Activated CD4-positive, alpha-beta memory T cell treated with anti-CD3 and anti-CD28 coated beads for 36 hours (primary cell): ENCODE results near the gene PDIA6. TPM values are rescaled to one million over a fixed set of nuclear protein-coding genes. Genes with fewer than 3 reads are reported as not detected.

Experiments
- CTCF ChIA-PET: fragments of 350-600 bp; sonication (Branson Sonifier 250); formaldehyde crosslinking; loops from one replicate; lab custom pipeline; 2021; ENCODE audit warnings: antibody characterized with exemption, inconsistent platforms; lab: Charles Lee
- POLR2A ChIA-PET: fragments of 350-600 bp; sonication (Branson Sonifier 250); formaldehyde crosslinking; loops from one replicate; lab custom pipeline; 2021; ENCODE audit warnings: antibody characterized with exemption; lab: Charles Lee
- DNase-seq: peaks from one replicate; pipeline ENCODE4 v3.0.0-alpha.2; 2020
- H3K27ac Mint-ChIP-seq: one replicate; pipeline ENCODE4 v1.8.0; 2021; ENCODE audit warnings: mixed read lengths
- H3K27me3 Mint-ChIP-seq: one replicate; pipeline ENCODE4 v1.8.0; 2021; ENCODE audit warnings: mixed read lengths
- H3K36me3 Mint-ChIP-seq: one replicate; pipeline ENCODE4 v1.8.0; 2021; ENCODE audit warnings: mixed read lengths
- H3K4me1 Mint-ChIP-seq: one replicate; pipeline ENCODE4 v1.8.0; 2021; ENCODE audit warnings: low read depth, mixed read lengths
- H3K4me3 Mint-ChIP-seq: one replicate; pipeline ENCODE4 v1.8.0; 2021; ENCODE audit warnings: mild to moderate bottlenecking, mixed read lengths
- H3K9me3 Mint-ChIP-seq: one replicate; pipeline ENCODE4 v1.8.0; 2021; ENCODE audit warnings: mixed read lengths
- intact Hi-C: fragments of 100-400 bp; cut with micrococcal nuclease; formaldehyde crosslinking; loops from one replicate; pipeline ENCODE4 v1.15.1; 2023
- total RNA-seq, 2 experiments: library from RNA; stranded (reverse); gene quantifications; one replicate each; pipeline ENCODE4 v1.2.3, GENCODE V29; 2021

PDIA6 gene
- total RNA-seq, 2 experiments from 2014 or later: 176 to 181 TPM

GRCh38 chr2:10777111-10777841, 35.3 kb downstream of the PDIA6 start:
- DNase-seq: no peak
- intact Hi-C loops: no loop called here
- H3K27ac Mint-ChIP-seq: no peak overlapping the region
- H3K36me3 Mint-ChIP-seq: peaks cover 13% of the 10 kb centered on the region
- no peak overlapping the region for H3K4me3 Mint-ChIP-seq
- H3K27me3 Mint-ChIP-seq: no peaks in the 10 kb centered on the region
- CTCF ChIA-PET: interaction anchor here (0.6 kb wide), 1 partner anchor 422 kb away, joined by 3 read pairs; no protein-coding TSS in a partner anchor
- H3K9me3 Mint-ChIP-seq: no peaks in the 10 kb centered on the region
- H3K4me1 Mint-ChIP-seq: no peaks in the 10 kb centered on the region
- POLR2A ChIA-PET: no interaction called here

- POLR2A ChIA-PET: no interaction called here
- CTCF ChIA-PET: no interaction called here
- no peaks in the 10 kb centered on the region for H3K27me3 Mint-ChIP-seq
- no peak overlapping the region for H3K4me3 Mint-ChIP-seq
- intact Hi-C loops: no loop called here
- H3K36me3 Mint-ChIP-seq: peaks cover 8% of the 10 kb centered on the region
- no peaks in the 10 kb centered on the region for H3K9me3 Mint-ChIP-seq
- no peak overlapping the region for H3K27ac Mint-ChIP-seq
- H3K4me1 Mint-ChIP-seq: no peaks in the 10 kb centered on the region
- no peak for DNase-seq
Observed at GRCh38 chr2:10776231-10776977, 36.2 kb downstream of the PDIA6 start.

DNA sequence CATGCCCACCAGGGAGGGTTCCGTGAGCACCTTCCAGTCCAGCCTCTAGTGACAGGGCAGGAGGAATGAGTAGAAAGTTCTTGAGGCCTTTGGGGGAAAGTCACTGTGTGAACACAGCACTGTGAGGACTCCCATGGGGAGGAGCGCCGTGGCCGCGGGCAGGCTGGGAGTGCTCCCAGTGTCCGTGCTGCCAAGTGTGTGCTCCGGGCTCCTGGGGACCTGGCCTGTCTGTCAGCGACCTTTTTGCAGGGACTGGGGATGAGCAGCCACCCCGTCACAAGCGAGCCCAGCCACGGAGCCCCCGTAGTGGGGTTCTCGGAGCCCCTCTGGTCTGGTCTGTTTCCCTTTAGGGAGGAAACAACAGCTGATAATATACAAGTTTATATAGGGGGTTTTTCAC, 36.8 kb downstream of the PDIA6 start:
- H3K27me3 Mint-ChIP-seq: no peaks in the 10 kb centered on the region
- H3K36me3 Mint-ChIP-seq: peaks cover 7% of the 10 kb centered on the region
- no peak for DNase-seq
- H3K4me1 Mint-ChIP-seq: no peaks in the 10 kb centered on the region
- ChIA-PET POLR2A (no interaction called here), CTCF (no interaction called here)
- H3K4me3 Mint-ChIP-seq: no peak overlapping the region
- H3K9me3 Mint-ChIP-seq: no peaks in the 10 kb centered on the region
- intact Hi-C loops: no loop called here
- no peak overlapping the region for H3K27ac Mint-ChIP-seq

GRCh38 chr2:10775021-10775780, 37.4 kb downstream of the PDIA6 start:
- intact Hi-C loops: no loop called here
- CTCF ChIA-PET: interaction anchor here (0.6 kb wide), 1 partner anchor 703 kb away, joined by 3 read pairs; no protein-coding TSS in a partner anchor
- no peaks in the 10 kb centered on the region for H3K9me3 Mint-ChIP-seq
- H3K4me1 Mint-ChIP-seq: no peaks in the 10 kb centered on the region
- no peaks in the 10 kb centered on the region for H3K27me3 Mint-ChIP-seq
- peak overlapping the region; percentile 34 for H3K27ac Mint-ChIP-seq
- POLR2A ChIA-PET: no interaction called here
- peaks cover 5% of the 10 kb centered on the region for H3K36me3 Mint-ChIP-seq
- no peak overlapping the region for H3K4me3 Mint-ChIP-seq
- no peak for DNase-seq

DNA sequence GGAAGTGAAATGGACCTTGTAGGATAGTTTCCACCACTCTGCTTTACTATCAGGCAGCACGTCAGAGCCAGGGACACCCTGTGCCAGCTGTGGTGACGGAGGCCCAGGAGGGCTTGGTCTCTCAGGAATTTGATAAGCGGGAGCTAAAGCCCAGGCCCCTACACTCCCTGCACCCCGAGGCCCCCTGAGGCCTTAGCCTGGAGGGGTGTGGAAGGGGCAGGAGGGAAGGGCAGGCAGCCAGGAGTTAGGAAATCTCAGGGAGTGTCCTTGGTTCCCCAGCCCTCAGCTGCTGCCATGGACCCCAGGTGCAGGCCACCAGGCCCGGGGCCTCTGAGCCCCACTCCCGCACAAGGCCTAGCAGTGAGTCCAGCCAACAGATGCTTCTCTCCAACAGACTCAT, 38.2 kb downstream of the PDIA6 start:
- Mint-ChIP-seq H3K36me3 (no peaks in the 10 kb centered on the region), H3K4me1 (no peaks in the 10 kb centered on the region), H3K27me3 (no peaks in the 10 kb centered on the region), H3K9me3 (no peaks in the 10 kb centered on the region), H3K4me3 (no peak overlapping the region), H3K27ac (no peak overlapping the region)
- intact Hi-C loops: no loop called here
- no peak for DNase-seq
- POLR2A ChIA-PET: no interaction called here
- CTCF ChIA-PET: interaction anchor here (0.6 kb wide), 1 partner anchor 702 kb away, joined by 3 read pairs; no protein-coding TSS in a partner anchor

DNA sequence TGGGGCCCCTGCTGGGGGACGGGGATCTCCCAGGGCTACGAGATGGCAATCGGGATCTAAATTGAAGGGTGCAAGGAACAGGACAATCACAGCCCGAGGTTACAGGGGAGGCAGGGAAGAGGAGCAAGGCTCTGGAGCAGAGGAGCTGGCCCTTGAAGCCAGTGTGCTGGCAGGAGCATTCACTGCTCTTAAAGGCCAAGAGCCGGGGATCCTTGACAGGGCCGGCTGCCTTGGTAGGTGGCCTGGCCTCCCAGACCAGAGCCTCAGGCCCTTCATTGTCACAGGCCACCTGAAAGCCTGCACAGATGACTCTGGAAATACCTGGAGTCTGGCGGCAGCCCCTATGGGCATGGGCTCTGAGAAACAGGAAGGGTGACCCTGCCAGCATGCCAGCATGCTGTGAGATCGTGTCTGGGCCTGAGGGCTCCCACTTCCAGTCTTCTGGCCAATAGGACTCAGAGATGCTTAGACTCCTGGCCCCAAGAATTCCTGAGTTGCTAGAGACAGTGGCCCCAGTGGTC, 38.7 kb downstream of the PDIA6 start:
- Mint-ChIP-seq H3K36me3 (no peaks in the 10 kb centered on the region), H3K4me3 (no peak overlapping the region), H3K9me3 (no peaks in the 10 kb centered on the region), H3K4me1 (no peaks in the 10 kb centered on the region), H3K27ac (no peak overlapping the region), H3K27me3 (no peaks in the 10 kb centered on the region)
- ChIA-PET CTCF (no interaction called here), POLR2A (no interaction called here)
- intact Hi-C loops: no loop called here
- DNase-seq: no peak

DNA sequence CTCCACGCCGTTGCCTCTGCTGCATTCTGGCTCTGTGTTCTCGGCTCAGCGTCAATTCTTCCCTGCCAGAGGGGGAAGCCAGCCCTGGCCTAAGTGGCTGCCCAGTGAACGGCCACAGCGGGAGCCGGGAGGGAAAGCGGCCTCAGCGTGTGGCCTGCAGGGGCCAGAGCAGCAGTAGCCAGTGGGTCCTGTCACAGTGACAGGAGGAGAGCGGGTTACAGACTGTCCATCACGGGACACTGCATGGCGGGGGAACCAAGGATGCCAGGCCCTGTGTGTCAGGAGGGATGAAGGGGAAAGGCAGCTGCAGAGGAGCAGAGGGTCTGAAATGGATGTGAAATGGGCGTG, 39.7 kb downstream of the PDIA6 start:
- Mint-ChIP-seq H3K27ac (no peak overlapping the region), H3K9me3 (no peaks in the 10 kb centered on the region), H3K4me1 (no peaks in the 10 kb centered on the region), H3K4me3 (no peak overlapping the region), H3K36me3 (no peaks in the 10 kb centered on the region), H3K27me3 (no peaks in the 10 kb centered on the region)
- DNase-seq: no peak
- POLR2A ChIA-PET: no interaction called here
- intact Hi-C loops: no loop called here
- CTCF ChIA-PET: no interaction called here

DNA sequence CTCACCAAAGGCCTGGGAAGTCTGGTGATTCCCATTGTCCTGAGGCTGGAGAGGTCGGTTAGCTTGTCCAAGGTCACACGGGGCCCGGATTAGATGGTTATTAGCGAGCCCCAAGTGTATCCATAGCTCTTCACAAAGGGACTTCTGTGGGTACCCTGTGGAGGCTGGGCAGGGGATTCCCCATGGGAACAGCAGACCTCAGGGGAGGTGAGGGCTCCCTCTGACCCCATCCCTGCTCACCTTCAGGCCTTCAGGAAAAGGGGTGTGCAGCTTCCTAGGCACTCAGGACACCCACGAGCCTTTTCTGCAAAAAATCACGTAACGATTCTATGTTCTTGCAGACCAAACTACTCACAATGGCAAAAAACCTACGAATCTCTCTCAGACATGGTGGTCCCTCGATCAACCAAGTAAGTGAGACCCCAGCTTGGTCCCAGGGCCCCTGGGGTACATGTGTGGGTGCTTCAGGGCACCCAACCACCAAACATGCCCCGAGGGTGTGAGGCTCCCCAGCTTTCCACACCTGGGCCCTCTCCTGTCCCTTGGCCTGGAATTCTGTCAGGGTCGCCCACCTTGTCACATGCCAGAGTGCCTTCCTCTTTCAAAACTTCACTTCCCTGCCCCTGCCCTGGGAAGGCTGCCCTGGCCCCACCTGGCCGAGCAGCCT, 40.3 kb downstream of the PDIA6 start:
- CTCF ChIA-PET: no interaction called here

GRCh38 chr2:10771786-10772185, 40.8 kb downstream of the PDIA6 start:
- POLR2A ChIA-PET: no interaction called here
- CTCF ChIA-PET: no interaction called here
- intact Hi-C loops: no loop called here
- Mint-ChIP-seq H3K9me3 (no peaks in the 10 kb centered on the region), H3K36me3 (no peaks in the 10 kb centered on the region), H3K27ac (no peak overlapping the region), H3K4me1 (no peaks in the 10 kb centered on the region), H3K27me3 (no peaks in the 10 kb centered on the region), H3K4me3 (no peak overlapping the region)
- no peak for DNase-seq

More for the DNA sequence above, 40.3 kb downstream of the PDIA6 start:
- DNase-seq: no peak
- Mint-ChIP-seq H3K4me1 (no peaks in the 10 kb centered on the region), H3K36me3 (no peaks in the 10 kb centered on the region), H3K27ac (no peak overlapping the region), H3K4me3 (no peak overlapping the region), H3K27me3 (no peaks in the 10 kb centered on the region), H3K9me3 (no peaks in the 10 kb centered on the region)
- intact Hi-C loops: no loop called here
- POLR2A ChIA-PET: no interaction called here

GRCh38 chr2:10770956-10771750, 41.4 kb downstream of the PDIA6 start:
- no peak overlapping the region for H3K27ac Mint-ChIP-seq
- H3K27me3 Mint-ChIP-seq: no peaks in the 10 kb centered on the region
- H3K9me3 Mint-ChIP-seq: no peaks in the 10 kb centered on the region
- no peak overlapping the region for H3K4me3 Mint-ChIP-seq
- CTCF ChIA-PET: no interaction called here
- no peak for DNase-seq
- POLR2A ChIA-PET: no interaction called here
- intact Hi-C loops: no loop called here
- H3K4me1 Mint-ChIP-seq: no peaks in the 10 kb centered on the region
- no peaks in the 10 kb centered on the region for H3K36me3 Mint-ChIP-seq

- no peak overlapping the region for H3K27ac Mint-ChIP-seq
- no peaks in the 10 kb centered on the region for H3K9me3 Mint-ChIP-seq
- DNase-seq: no peak
- no peaks in the 10 kb centered on the region for H3K4me1 Mint-ChIP-seq
- H3K27me3 Mint-ChIP-seq: no peaks in the 10 kb centered on the region
- H3K36me3 Mint-ChIP-seq: no peaks in the 10 kb centered on the region
- H3K4me3 Mint-ChIP-seq: no peak overlapping the region
- ChIA-PET CTCF (no interaction called here), POLR2A (no interaction called here)
- intact Hi-C loops: no loop called here
Observed at GRCh38 chr2:10768063-10768507, 44.5 kb downstream of the PDIA6 start.
